A673 (cell line): ENCODE results near the gene KCNJ11. TPM values are rescaled to one million over a fixed set of nuclear protein-coding genes. Genes with fewer than 3 reads are reported as not detected.

ENCODE experiments used
- BruUV-seq: library from RNA; stranded (reverse); fragments of 400-500 nt; replicated peaks from 2 replicates; lab custom pipeline; 2021; lab: Mats Ljungman, UMichigan
- CTCF ChIA-PET: fragments of 300-600 bp; sonication (Branson Sonifier 250); formaldehyde crosslinking; loops from one replicate; lab custom pipeline; 2022; ENCODE audit warnings: antibody characterized with exemption; lab: Charles Lee
- POLR2A ChIA-PET: fragments of 300-600 bp; sonication (Branson Sonifier 250); formaldehyde crosslinking; loops from one replicate; lab custom pipeline; 2022; ENCODE audit warnings: antibody characterized with exemption; ENCODE audit not compliant: low non-redundant PET; lab: Charles Lee
- DNase-seq: peaks from one replicate; pipeline ENCODE4 v3.0.0-alpha.2; 2015; ENCODE audit warnings: low spot score
- H3K27ac ChIP-seq: fragments of 200-600 bp; sonication (generic); 2 replicates; pipeline ENCODE4 v1.5.1; 2016; ENCODE audit warnings: mixed run types, low read depth, mild to moderate bottlenecking, mixed read lengths, antibody characterized with exemption, low read length; ENCODE audit not compliant: poor library complexity, severe bottlenecking
- H3K27me3 ChIP-seq: fragments of 200-600 bp; sonication (generic); replicated peaks from 2 replicates; pipeline ENCODE4 v1.6.1; 2017; ENCODE audit warnings: mixed run types, low read depth, mild to moderate bottlenecking, mixed read lengths, antibody characterized with exemption, low read length; ENCODE audit not compliant: insufficient read depth, poor library complexity
- H3K36me3 ChIP-seq: fragments of 200-600 bp; sonication (generic); 2 replicates; pipeline ENCODE4 v1.6.1; 2016; ENCODE audit warnings: mixed run types, mild to moderate bottlenecking, mixed read lengths, antibody characterized with exemption, low read length; ENCODE audit not compliant: insufficient read depth, poor library complexity, severe bottlenecking
- H3K4me1 ChIP-seq: fragments of 200-600 bp; sonication (generic); 2 replicates; pipeline ENCODE4 v1.6.1; 2017; ENCODE audit warnings: mixed run types, mild to moderate bottlenecking, mixed read lengths, antibody characterized with exemption, low read length; ENCODE audit not compliant: insufficient read depth, poor library complexity, severe bottlenecking
- H3K4me3 ChIP-seq: fragments of 200-600 bp; sonication (generic); 2 replicates; pipeline ENCODE4 v1.5.1; 2016; ENCODE audit warnings: low read depth, mixed run types, mild to moderate bottlenecking, mixed read lengths, low read length; ENCODE audit not compliant: poor library complexity, severe bottlenecking
- H3K9me3 ChIP-seq: fragments of 200-600 bp; sonication (generic); 2 replicates; pipeline ENCODE4 v1.6.1; 2016; ENCODE audit warnings: mixed run types, low read depth, mild to moderate bottlenecking, mixed read lengths, antibody characterized with exemption, low read length; ENCODE audit not compliant: poor library complexity, severe bottlenecking
- EZH2 ChIP-seq: fragments of 200-600 bp; sonication (generic); IDR thresholded peaks from 2 replicates; pipeline ENCODE4 v1.6.1; 2017; ENCODE audit warnings: borderline replicate concordance, low read depth, mild to moderate bottlenecking, mixed read lengths, antibody characterized with exemption, low read length; ENCODE audit not compliant: poor library complexity, severe bottlenecking
- intact Hi-C: fragments of 100-400 bp; cut with micrococcal nuclease; formaldehyde crosslinking; loops from one replicate; pipeline ENCODE4 v1.10.0; 2022; ENCODE audit not compliant: unreplicated experiment
- total RNA-seq: library from RNA; stranded (reverse); gene quantifications from 2 replicates; pipeline ENCODE4 v1.2.3, GENCODE V29; 2021
- TF ChIP-seq, protein P1 (sequence below): fragments of 300-800, 200-600 bp; sonication (generic); conservative IDR thresholded peaks from 2 replicates; pipeline ENCODE4 v1.5.1; 2017; ENCODE audit warnings: low read depth, mild to moderate bottlenecking, antibody characterized with exemption, low read length, moderate library complexity, mixed read lengths

KCNJ11 gene
- total RNA-seq, 1 experiment from 2014 or later = 0.34 TPM

DNA sequence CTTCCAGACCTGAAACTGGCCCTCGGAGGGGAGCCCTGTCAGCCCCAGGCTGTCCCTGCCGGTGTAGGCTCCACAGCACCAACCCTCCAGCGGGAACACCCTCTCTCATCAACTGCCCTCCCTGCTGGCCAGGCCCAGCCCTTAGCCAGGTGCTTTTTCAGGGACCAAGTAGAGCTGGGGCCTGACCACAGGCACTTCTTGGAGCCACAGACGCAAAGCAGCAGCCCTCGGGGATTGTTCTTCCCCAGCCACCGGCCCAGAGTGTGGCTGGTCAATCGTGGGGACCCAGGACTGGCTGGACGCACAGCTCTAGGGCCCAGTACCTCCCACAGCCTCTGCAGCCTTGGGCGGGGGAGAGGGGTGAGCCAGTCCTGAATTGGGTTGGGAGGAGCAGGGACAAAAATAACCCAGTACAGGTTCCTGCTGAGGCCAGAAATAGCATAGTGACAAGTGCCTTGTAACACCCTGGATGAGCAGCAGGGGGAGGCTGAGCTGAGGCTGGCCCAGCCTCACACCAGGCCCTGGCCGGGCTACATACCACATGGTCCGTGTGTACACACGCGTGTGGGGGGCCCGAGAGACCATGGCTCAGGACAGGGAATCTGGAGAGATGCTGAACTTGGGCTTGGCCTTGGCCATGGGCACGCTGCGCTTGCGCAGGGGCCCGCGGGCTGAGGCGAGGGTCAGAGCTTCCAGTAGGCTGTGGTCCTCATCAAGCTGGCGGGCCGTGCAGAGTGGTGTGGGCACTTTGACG lies 2.0 kb downstream of the KCNJ11 start:
- no peak overlapping the region for H3K4me3 ChIP-seq
- no peak overlapping the region for H3K27ac ChIP-seq
- H3K27me3 ChIP-seq = no peaks in the 10 kb centered on the region
- TF ChIP-seq, protein P1, sequence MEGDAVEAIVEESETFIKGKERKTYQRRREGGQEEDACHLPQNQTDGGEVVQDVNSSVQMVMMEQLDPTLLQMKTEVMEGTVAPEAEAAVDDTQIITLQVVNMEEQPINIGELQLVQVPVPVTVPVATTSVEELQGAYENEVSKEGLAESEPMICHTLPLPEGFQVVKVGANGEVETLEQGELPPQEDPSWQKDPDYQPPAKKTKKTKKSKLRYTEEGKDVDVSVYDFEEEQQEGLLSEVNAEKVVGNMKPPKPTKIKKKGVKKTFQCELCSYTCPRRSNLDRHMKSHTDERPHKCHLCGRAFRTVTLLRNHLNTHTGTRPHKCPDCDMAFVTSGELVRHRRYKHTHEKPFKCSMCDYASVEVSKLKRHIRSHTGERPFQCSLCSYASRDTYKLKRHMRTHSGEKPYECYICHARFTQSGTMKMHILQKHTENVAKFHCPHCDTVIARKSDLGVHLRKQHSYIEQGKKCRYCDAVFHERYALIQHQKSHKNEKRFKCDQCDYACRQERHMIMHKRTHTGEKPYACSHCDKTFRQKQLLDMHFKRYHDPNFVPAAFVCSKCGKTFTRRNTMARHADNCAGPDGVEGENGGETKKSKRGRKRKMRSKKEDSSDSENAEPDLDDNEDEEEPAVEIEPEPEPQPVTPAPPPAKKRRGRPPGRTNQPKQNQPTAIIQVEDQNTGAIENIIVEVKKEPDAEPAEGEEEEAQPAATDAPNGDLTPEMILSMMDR = peak; percentile 60
- no peak for TF ChIP-seq EZH2
- intact Hi-C loops = loop anchor here (1.0 to 10.0 kb wide), 2 partner anchors 118 to 348 kb away; partner anchors contain the start of gene KCNC1
- no peaks in the 10 kb centered on the region for H3K9me3 ChIP-seq
- DNase-seq = peak; percentile 51
- ChIA-PET POLR2A (no interaction called here), CTCF (interaction anchor here (0.9 to 1.5 kb wide), 4 partner anchors 33 to 142 kb away, joined by 3 to 5 read pairs (median 4); no protein-coding TSS in a partner anchor)
- H3K36me3 ChIP-seq = no peaks in the 10 kb centered on the region
- no peaks in the 10 kb centered on the region for H3K4me1 ChIP-seq
- BruUV-seq = no TSS peak

DNA sequence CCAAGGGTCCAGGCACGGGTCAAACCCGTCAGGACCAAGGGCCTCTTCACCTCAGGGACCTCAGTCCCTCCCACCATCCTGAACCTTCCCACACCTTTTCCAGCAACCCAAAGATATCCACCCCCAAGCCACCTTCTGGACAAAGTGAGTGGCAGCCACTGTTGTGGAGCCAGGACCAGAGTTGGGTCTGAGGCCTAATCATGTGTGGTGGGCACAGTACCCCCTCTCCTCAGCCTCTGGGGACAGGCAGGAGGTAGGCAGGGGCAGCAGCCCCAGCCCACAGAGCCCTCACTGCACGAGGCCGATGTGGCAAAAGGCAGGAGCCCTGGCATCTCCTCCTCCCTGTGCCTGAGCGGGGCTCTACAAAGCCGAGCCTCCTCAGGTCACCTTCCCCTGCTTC lies 2.5 kb downstream of the KCNJ11 start:
- Histone ChIP-seq H3K9me3 (no peaks in the 10 kb centered on the region), H3K36me3 (no peaks in the 10 kb centered on the region), H3K27ac (no peak overlapping the region), H3K4me3 (no peak overlapping the region), H3K27me3 (no peaks in the 10 kb centered on the region), H3K4me1 (no peaks in the 10 kb centered on the region)
- DNase-seq = no peak
- no TSS peak for BruUV-seq
- intact Hi-C loops = loop anchor here (1.0 to 10.0 kb wide), 2 partner anchors 118 to 349 kb away; partner anchors contain the start of gene KCNC1
- POLR2A ChIA-PET = no interaction called here
- CTCF ChIA-PET = interaction anchor here (1.2 to 1.5 kb wide), 2 partner anchors 33 to 142 kb away, joined by 3 to 5 read pairs; no protein-coding TSS in a partner anchor
- no peak for TF ChIP-seq EZH2
- TF ChIP-seq, protein P1 = no peak

DNA sequence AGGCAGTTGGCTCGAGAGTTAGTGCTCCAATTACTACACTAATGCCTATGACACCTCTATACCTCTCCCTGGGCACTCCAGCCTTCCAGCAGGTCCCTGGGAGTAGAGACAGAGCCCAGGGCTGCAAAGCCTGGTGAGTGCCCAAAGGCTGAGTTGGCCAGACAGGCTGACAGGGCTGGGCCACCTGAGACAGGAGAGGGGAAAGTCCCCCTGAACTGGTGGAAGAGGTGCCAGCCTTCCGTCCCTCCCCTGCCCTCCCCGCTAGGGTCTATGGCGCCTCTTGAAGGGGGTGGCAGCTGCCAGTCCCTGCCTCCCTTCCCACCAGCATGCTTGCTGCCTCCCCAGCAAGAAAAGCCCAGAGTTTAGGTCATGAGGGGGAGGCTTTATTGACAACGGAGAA lies 3.0 kb downstream of the KCNJ11 start:
- CTCF ChIA-PET = no interaction called here

More for the DNA sequence above, 3.0 kb downstream of the KCNJ11 start:
- no TSS peak for BruUV-seq
- H3K4me3 ChIP-seq = no peak overlapping the region
- H3K27me3 ChIP-seq = no peaks in the 10 kb centered on the region
- no peaks in the 10 kb centered on the region for H3K4me1 ChIP-seq
- no peaks in the 10 kb centered on the region for H3K36me3 ChIP-seq
- H3K9me3 ChIP-seq = no peaks in the 10 kb centered on the region
- intact Hi-C loops = loop anchor here (10.0 kb wide), 1 partner anchor 349 kb away; the partner anchor contains the start of gene KCNC1
- DNase-seq = no peak
- POLR2A ChIA-PET = no interaction called here
- no peak overlapping the region for H3K27ac ChIP-seq
- TF ChIP-seq EZH2 = no peak
- TF ChIP-seq, protein P1 = no peak
